A673 (cell line): ENCODE measurements around the gene P2RY12. TPM values are rescaled to one million over a fixed set of nuclear protein-coding genes. Genes with fewer than 3 reads are reported as not detected.

Experiments used
- BruUV-seq: library from RNA; stranded (reverse); fragments of 400-500 nt; replicated peaks from 2 replicates; lab custom pipeline; 2021; lab: Mats Ljungman, UMichigan
- CTCF ChIA-PET: fragments of 300-600 bp; sonication (Branson Sonifier 250); formaldehyde crosslinking; loops from one replicate; lab custom pipeline; 2022; ENCODE audit warnings: antibody characterized with exemption; lab: Charles Lee
- POLR2A ChIA-PET: fragments of 300-600 bp; sonication (Branson Sonifier 250); formaldehyde crosslinking; loops from one replicate; lab custom pipeline; 2022; ENCODE audit warnings: antibody characterized with exemption; ENCODE audit not compliant: low non-redundant PET; lab: Charles Lee
- DNase-seq: peaks from one replicate; pipeline ENCODE4 v3.0.0-alpha.2; 2015; ENCODE audit warnings: low spot score
- H3K27ac ChIP-seq: fragments of 200-600 bp; sonication (generic); 2 replicates; pipeline ENCODE4 v1.5.1; 2016; ENCODE audit warnings: mixed run types, low read depth, mild to moderate bottlenecking, mixed read lengths, antibody characterized with exemption, low read length; ENCODE audit not compliant: poor library complexity, severe bottlenecking
- H3K27me3 ChIP-seq: fragments of 200-600 bp; sonication (generic); replicated peaks from 2 replicates; pipeline ENCODE4 v1.6.1; 2017; ENCODE audit warnings: mixed run types, low read depth, mild to moderate bottlenecking, mixed read lengths, antibody characterized with exemption, low read length; ENCODE audit not compliant: insufficient read depth, poor library complexity
- H3K36me3 ChIP-seq: fragments of 200-600 bp; sonication (generic); 2 replicates; pipeline ENCODE4 v1.6.1; 2016; ENCODE audit warnings: mixed run types, mild to moderate bottlenecking, mixed read lengths, antibody characterized with exemption, low read length; ENCODE audit not compliant: insufficient read depth, poor library complexity, severe bottlenecking
- H3K4me1 ChIP-seq: fragments of 200-600 bp; sonication (generic); 2 replicates; pipeline ENCODE4 v1.6.1; 2017; ENCODE audit warnings: mixed run types, mild to moderate bottlenecking, mixed read lengths, antibody characterized with exemption, low read length; ENCODE audit not compliant: insufficient read depth, poor library complexity, severe bottlenecking
- H3K4me3 ChIP-seq: fragments of 200-600 bp; sonication (generic); 2 replicates; pipeline ENCODE4 v1.5.1; 2016; ENCODE audit warnings: low read depth, mixed run types, mild to moderate bottlenecking, mixed read lengths, low read length; ENCODE audit not compliant: poor library complexity, severe bottlenecking
- H3K9me3 ChIP-seq: fragments of 200-600 bp; sonication (generic); 2 replicates; pipeline ENCODE4 v1.6.1; 2016; ENCODE audit warnings: mixed run types, low read depth, mild to moderate bottlenecking, mixed read lengths, antibody characterized with exemption, low read length; ENCODE audit not compliant: poor library complexity, severe bottlenecking
- EZH2 ChIP-seq: fragments of 200-600 bp; sonication (generic); IDR thresholded peaks from 2 replicates; pipeline ENCODE4 v1.6.1; 2017; ENCODE audit warnings: borderline replicate concordance, low read depth, mild to moderate bottlenecking, mixed read lengths, antibody characterized with exemption, low read length; ENCODE audit not compliant: poor library complexity, severe bottlenecking
- intact Hi-C: fragments of 100-400 bp; cut with micrococcal nuclease; formaldehyde crosslinking; loops from one replicate; pipeline ENCODE4 v1.10.0; 2022; ENCODE audit not compliant: unreplicated experiment
- total RNA-seq: library from RNA; stranded (reverse); gene quantifications from 2 replicates; pipeline ENCODE4 v1.2.3, GENCODE V29; 2021
- TF ChIP-seq, protein P1 (sequence below): fragments of 300-800, 200-600 bp; sonication (generic); conservative IDR thresholded peaks from 2 replicates; pipeline ENCODE4 v1.5.1; 2017; ENCODE audit warnings: low read depth, mild to moderate bottlenecking, antibody characterized with exemption, low read length, moderate library complexity, mixed read lengths

Gene P2RY12
- total RNA-seq, 1 experiment from 2014 or later, result not detected

DNA sequence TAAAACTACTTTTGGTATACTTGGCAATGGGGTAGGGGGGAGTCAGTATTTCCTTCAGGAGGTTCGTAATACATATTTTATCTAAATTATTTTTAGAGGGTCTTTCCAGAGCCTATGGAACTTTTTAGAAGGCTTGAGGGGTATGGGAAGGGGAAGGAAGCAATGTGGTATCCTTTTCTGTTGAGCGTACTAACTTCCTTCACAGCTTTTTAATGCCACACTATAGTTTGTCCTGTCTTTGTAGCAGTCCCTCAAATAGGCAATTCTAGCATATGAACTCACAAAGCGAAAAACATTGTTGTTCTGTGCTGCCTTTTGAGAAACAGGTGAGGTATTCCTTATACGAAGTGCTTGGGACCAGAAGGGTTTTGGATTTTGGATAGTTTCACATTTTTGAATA is 32.9 kb downstream of the P2RY12 start:
- no peaks in the 10 kb centered on the region for H3K4me1 ChIP-seq
- POLR2A ChIA-PET, result no interaction called here
- CTCF ChIA-PET, result no interaction called here
- intact Hi-C loops, result no loop called here
- H3K27ac ChIP-seq, result no peak overlapping the region
- no TSS peak for BruUV-seq
- TF ChIP-seq, protein P1, sequence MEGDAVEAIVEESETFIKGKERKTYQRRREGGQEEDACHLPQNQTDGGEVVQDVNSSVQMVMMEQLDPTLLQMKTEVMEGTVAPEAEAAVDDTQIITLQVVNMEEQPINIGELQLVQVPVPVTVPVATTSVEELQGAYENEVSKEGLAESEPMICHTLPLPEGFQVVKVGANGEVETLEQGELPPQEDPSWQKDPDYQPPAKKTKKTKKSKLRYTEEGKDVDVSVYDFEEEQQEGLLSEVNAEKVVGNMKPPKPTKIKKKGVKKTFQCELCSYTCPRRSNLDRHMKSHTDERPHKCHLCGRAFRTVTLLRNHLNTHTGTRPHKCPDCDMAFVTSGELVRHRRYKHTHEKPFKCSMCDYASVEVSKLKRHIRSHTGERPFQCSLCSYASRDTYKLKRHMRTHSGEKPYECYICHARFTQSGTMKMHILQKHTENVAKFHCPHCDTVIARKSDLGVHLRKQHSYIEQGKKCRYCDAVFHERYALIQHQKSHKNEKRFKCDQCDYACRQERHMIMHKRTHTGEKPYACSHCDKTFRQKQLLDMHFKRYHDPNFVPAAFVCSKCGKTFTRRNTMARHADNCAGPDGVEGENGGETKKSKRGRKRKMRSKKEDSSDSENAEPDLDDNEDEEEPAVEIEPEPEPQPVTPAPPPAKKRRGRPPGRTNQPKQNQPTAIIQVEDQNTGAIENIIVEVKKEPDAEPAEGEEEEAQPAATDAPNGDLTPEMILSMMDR, result no peak
- no peak overlapping the region for H3K4me3 ChIP-seq
- H3K27me3 ChIP-seq, result no peaks in the 10 kb centered on the region
- no peaks in the 10 kb centered on the region for H3K9me3 ChIP-seq
- DNase-seq, result no peak
- no peaks in the 10 kb centered on the region for H3K36me3 ChIP-seq

DNA sequence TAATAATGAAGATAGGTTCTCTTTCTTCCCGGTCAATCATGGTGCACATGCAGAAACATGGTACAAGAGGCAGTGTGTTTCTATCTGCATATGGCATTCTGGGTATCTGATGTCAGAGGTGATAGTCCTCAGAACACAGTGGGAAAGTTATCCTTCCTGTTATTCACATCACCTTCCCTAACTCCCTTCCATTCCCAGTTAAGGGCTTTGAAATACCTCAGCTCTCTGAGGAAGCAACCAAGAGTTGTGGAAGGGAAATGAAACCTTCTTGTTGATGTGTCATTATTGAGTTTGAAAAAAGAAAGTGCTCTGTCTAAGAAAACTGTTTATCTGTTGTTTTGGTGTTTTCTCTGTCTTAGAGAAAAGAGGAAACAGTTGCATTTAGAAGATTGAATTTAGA is 33.3 kb downstream of the P2RY12 start:
- no TSS peak for BruUV-seq
- no peaks in the 10 kb centered on the region for H3K9me3 ChIP-seq
- CTCF ChIA-PET, result no interaction called here

DNA sequence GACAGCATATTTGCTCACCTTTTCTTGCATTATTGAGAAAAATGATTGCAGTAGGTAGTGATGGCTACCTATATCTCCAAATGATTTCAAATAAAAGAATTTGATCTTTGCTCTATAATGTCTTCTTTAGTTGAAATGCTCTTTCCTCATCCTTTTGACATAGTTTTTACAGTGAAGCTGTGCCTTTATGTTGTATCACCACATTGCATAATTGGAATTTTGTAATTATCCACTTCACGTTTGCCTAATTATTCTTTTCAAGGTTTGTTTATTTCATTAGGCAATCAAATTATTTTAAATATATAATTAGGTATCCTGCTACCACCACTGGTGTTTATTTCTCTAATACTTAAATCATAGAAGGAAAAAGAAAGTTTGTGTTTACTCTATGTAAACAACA is 33.9 kb downstream of the P2RY12 start:
- ChIA-PET POLR2A (no interaction called here), CTCF (no interaction called here)
- TF ChIP-seq EZH2, result no peak
- TF ChIP-seq, protein P1, result no peak
- H3K4me1 ChIP-seq, result no peaks in the 10 kb centered on the region
- intact Hi-C loops, result no loop called here
- no peak overlapping the region for H3K27ac ChIP-seq
- no peaks in the 10 kb centered on the region for H3K36me3 ChIP-seq
- no peak for DNase-seq
- no peak overlapping the region for H3K4me3 ChIP-seq
- no peaks in the 10 kb centered on the region for H3K27me3 ChIP-seq
- H3K9me3 ChIP-seq, result no peaks in the 10 kb centered on the region
- BruUV-seq, result no TSS peak

More for the DNA sequence above, 33.3 kb downstream of the P2RY12 start:
- Histone ChIP-seq H3K36me3 (no peaks in the 10 kb centered on the region), H3K4me3 (no peak overlapping the region), H3K27me3 (no peaks in the 10 kb centered on the region), H3K4me1 (no peaks in the 10 kb centered on the region), H3K27ac (no peak overlapping the region)
- intact Hi-C loops, result no loop called here
- no peak for TF ChIP-seq EZH2
- TF ChIP-seq, protein P1, result no peak
- POLR2A ChIA-PET, result no interaction called here
- DNase-seq, result no peak
